Mammary epithelial cell (primary cell): ENCODE measurements around the gene PXT1.

Experiments
- EZH2 ChIP-seq: IDR thresholded peaks from 2 replicates; pipeline ENCODE4 v1.6.1; 2012; ENCODE audit warnings: low read length, inconsistent platforms, borderline replicate concordance
- TF ChIP-seq, protein P1 (sequence below), 2 donors: IDR thresholded peaks in 1 of 2; conservative IDR thresholded peaks in 1 of 2; 2 replicates each; pipeline ENCODE4 v1.5.1; 2011 to 2012; ENCODE audit warnings: inconsistent platforms in 2 of 2, low read length in 2 of 2, mild to moderate bottlenecking in 2 of 2, control low read depth in 1 of 2, low read depth in 1 of 2; ENCODE audit not compliant: insufficient read depth in 1 of 2; ENCODE audit errors: extremely low read depth in 1 of 2

DNA sequence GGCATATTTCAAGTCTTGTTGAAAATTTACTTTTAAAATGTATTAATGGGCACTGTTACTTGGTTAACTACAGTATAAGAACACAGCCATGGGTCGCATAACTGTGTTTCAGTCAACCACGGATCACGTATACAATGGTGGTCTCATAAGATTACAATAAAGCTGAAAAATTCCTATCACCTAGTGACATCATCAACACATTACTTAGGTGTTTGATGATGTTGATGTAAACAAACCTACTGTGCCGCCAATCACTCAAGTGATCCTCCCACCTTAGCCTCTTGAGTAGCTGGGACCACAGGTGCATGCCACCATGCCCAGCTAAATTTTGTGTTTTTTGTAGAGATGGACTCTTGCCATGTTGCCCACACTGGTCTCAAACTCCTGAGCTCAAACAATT, 38.5 kb downstream of the PXT1 start:
- no peak for TF ChIP-seq EZH2
- TF ChIP-seq, protein P1, sequence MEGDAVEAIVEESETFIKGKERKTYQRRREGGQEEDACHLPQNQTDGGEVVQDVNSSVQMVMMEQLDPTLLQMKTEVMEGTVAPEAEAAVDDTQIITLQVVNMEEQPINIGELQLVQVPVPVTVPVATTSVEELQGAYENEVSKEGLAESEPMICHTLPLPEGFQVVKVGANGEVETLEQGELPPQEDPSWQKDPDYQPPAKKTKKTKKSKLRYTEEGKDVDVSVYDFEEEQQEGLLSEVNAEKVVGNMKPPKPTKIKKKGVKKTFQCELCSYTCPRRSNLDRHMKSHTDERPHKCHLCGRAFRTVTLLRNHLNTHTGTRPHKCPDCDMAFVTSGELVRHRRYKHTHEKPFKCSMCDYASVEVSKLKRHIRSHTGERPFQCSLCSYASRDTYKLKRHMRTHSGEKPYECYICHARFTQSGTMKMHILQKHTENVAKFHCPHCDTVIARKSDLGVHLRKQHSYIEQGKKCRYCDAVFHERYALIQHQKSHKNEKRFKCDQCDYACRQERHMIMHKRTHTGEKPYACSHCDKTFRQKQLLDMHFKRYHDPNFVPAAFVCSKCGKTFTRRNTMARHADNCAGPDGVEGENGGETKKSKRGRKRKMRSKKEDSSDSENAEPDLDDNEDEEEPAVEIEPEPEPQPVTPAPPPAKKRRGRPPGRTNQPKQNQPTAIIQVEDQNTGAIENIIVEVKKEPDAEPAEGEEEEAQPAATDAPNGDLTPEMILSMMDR (conservative IDR thresholded peaks at IDR 0.05 in 1 of 2, IDR thresholded peaks at IDR 0.05 in 1 of 2; ENCODE audit: extremely low read depth in 1 of 2, insufficient read depth in 1 of 2, low read depth in 1 of 2, low read length in 2 of 2) = no peak
